Uterus (tissue), 2 donors: ENCODE measurements around the gene TAGLN2.

Experiments used
- POLR2A ChIP-seq, 2 donors: fragments of 450-650 bp; IDR thresholded peaks; one replicate each; pipeline ENCODE4 v1.6.1; 2016; ENCODE audit warnings: antibody characterized with exemption in 2 of 2, mild to moderate bottlenecking in 1 of 2, moderate library complexity in 1 of 2
- TF ChIP-seq, protein P1 (sequence below), 4 experiments: fragments of 200-600 bp in 2 of 4; fragments of 450-650 bp in 2 of 4; sonication (generic) in 2 of 4; IDR thresholded peaks; one replicate each; pipeline ENCODE4 v1.5.1; 2016 to 2019; ENCODE audit warnings: antibody characterized with exemption in 4 of 4, mild to moderate bottlenecking in 2 of 4, moderate library complexity in 1 of 4

DNA sequence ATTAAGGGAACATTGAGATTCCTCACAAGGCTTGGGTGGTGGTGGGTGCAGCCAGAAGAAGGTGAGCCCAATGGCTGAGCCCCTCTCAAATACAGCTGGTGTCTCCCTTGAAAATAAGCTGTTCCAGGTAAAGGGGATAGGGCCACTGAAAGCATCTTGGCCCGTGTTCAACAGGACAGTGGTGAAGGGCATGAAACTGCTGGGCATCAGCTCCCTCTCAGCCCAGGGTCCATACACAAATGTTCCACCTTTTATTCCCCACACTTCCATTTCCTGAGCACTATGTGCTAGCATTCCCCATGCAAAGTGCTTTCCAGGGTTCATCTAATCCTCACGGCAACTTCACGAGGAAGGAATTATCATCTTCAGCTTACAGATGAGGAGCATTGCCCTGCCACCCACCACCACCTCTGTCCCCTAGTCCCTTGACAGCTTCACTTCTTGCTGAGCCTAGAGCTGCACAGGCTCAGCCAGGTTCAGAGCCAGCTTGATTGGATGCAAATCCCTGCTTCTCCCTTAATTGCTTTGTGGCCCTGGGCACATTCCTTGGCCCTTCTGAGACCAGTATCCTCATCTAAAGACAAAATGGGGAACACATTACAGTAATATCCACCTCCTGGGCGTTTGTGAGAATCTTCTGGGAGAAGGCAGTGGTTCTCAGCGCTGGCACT, 9.6 kb downstream of the TAGLN2 start:
- TF ChIP-seq, protein P1, sequence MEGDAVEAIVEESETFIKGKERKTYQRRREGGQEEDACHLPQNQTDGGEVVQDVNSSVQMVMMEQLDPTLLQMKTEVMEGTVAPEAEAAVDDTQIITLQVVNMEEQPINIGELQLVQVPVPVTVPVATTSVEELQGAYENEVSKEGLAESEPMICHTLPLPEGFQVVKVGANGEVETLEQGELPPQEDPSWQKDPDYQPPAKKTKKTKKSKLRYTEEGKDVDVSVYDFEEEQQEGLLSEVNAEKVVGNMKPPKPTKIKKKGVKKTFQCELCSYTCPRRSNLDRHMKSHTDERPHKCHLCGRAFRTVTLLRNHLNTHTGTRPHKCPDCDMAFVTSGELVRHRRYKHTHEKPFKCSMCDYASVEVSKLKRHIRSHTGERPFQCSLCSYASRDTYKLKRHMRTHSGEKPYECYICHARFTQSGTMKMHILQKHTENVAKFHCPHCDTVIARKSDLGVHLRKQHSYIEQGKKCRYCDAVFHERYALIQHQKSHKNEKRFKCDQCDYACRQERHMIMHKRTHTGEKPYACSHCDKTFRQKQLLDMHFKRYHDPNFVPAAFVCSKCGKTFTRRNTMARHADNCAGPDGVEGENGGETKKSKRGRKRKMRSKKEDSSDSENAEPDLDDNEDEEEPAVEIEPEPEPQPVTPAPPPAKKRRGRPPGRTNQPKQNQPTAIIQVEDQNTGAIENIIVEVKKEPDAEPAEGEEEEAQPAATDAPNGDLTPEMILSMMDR (IDR thresholded peaks at IDR 0.05) = no peak
- no peak for TF ChIP-seq POLR2A (IDR thresholded peaks at IDR 0.05)
